Measurements from ENCODE around the gene ALKBH3. TPM values are rescaled to one million over a fixed set of nuclear protein-coding genes. Genes with fewer than 3 reads are reported as not detected.

The ALKBH3 gene
- total RNA-seq, 4 donors from 2014 or later = 24.1 to 47.2 (median 28.0) TPM

- H3K9me3 ChIP-seq = no peaks in the 10 kb centered on the region
- no peaks in the 10 kb centered on the region for H3K36me3 ChIP-seq
- no peaks in the 10 kb centered on the region for H3K4me1 ChIP-seq
- H3K4me3 ChIP-seq = no peak overlapping the region
- DNase-seq (ENCODE audit: low spot score in 2 of 2) = no peak
- 94% methylated on average over 6 of the region's 6 CpGs for WGBS
- peaks cover 15% of the 10 kb centered on the region for H3K27me3 ChIP-seq
- no peak overlapping the region for H3K27ac ChIP-seq
- TF ChIP-seq POLR2A (IDR thresholded peaks at IDR 0.05) = no peak
- TF ChIP-seq POLR2AphosphoS5 (IDR thresholded peaks at IDR 0.05) = no peak
- TF ChIP-seq EP300 (IDR thresholded peaks at IDR 0.05) = no peak
- TF ChIP-seq, protein P1, sequence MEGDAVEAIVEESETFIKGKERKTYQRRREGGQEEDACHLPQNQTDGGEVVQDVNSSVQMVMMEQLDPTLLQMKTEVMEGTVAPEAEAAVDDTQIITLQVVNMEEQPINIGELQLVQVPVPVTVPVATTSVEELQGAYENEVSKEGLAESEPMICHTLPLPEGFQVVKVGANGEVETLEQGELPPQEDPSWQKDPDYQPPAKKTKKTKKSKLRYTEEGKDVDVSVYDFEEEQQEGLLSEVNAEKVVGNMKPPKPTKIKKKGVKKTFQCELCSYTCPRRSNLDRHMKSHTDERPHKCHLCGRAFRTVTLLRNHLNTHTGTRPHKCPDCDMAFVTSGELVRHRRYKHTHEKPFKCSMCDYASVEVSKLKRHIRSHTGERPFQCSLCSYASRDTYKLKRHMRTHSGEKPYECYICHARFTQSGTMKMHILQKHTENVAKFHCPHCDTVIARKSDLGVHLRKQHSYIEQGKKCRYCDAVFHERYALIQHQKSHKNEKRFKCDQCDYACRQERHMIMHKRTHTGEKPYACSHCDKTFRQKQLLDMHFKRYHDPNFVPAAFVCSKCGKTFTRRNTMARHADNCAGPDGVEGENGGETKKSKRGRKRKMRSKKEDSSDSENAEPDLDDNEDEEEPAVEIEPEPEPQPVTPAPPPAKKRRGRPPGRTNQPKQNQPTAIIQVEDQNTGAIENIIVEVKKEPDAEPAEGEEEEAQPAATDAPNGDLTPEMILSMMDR (IDR thresholded peaks at IDR 0.05) = no peak
Measured at GRCh38 chr11:43953521-43953920, 72.9 kb downstream of the ALKBH3 start.

DNA sequence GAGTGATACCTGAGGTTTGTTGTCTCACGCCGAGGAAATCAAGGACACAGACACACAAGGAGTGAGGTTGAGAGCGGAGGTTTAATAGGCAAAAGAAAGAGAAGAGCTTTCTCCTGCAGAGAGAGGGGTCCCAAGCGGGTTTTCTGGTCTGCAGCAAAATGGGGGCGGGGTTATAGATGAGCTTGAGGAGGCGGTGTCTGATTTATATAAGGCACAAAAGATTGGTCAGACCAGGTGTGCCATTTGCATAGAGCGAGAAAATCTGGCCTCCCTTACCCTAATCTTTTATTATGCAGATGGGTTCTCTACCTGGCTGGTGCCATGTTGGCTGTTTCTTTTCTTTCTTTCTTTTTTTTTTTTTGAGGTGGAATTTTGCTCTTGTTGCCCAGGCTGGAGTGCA is 73.6 kb downstream of the ALKBH3 start:
- Histone ChIP-seq H3K4me3 (no peak overlapping the region), H3K4me1 (no peaks in the 10 kb centered on the region), H3K36me3 (no peaks in the 10 kb centered on the region), H3K9me3 (no peaks in the 10 kb centered on the region), H3K27me3 (peaks cover 15% of the 10 kb centered on the region), H3K27ac (no peak overlapping the region)
- WGBS = 91% methylated on average over 7 of the region's 7 CpGs
- TF ChIP-seq POLR2A (IDR thresholded peaks at IDR 0.05) = no peak
- TF ChIP-seq POLR2AphosphoS5 (IDR thresholded peaks at IDR 0.05) = no peak
- TF ChIP-seq, protein P1 (IDR thresholded peaks at IDR 0.05) = no peak
- TF ChIP-seq EP300 (IDR thresholded peaks at IDR 0.05) = no peak
- no peak for DNase-seq (ENCODE audit: low spot score in 2 of 2)

DNA sequence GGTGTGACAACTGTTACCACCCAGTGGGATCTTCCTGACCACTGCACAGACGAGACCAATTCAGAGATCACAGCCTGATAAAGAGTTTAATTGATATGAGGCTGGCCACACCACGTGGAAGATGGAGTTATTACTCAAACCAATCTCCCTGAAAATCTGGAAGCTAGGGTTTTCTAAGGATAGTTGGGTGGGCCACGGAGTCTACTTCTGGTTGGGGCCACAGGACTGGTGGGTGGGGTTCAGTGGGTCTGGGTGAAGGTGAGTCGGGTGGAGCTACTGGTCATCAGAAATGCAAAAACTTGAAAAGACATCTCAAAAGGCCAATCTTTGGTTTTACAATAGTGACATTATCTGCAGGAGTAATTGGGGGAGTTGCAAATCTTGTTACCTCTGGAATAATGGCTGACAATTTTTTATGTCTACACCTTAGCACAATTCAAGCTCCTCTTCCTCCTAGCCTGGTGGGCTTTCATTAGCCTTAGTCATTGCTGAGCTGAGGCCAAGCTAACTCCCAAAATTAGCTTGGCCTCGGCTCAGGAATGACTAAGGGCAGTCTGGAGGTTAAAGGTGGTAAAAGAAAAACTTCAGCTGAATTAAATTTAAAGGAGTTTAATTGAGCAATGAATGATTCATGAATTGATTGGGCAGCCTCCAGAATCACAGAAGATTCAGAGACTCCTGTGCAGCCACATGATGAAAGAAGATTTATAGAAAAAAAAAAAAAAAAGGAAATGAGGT is 74.9 kb downstream of the ALKBH3 start:
- Histone ChIP-seq H3K9me3 (no peaks in the 10 kb centered on the region), H3K4me3 (no peak overlapping the region), H3K36me3 (no peaks in the 10 kb centered on the region), H3K4me1 (no peaks in the 10 kb centered on the region), H3K27ac (no peak overlapping the region), H3K27me3 (peaks cover 12% of the 10 kb centered on the region)
- no peak for TF ChIP-seq EP300 (IDR thresholded peaks at IDR 0.05)
- no peak for TF ChIP-seq POLR2AphosphoS5 (IDR thresholded peaks at IDR 0.05)
- TF ChIP-seq, protein P1 (IDR thresholded peaks at IDR 0.05) = no peak
- TF ChIP-seq POLR2A (IDR thresholded peaks at IDR 0.05) = no peak
- DNase-seq (ENCODE audit: low spot score in 2 of 2) = no peak
- 70% methylated on average over 5 of the region's 5 CpGs for whole genome bisulfite sequencing

DNA sequence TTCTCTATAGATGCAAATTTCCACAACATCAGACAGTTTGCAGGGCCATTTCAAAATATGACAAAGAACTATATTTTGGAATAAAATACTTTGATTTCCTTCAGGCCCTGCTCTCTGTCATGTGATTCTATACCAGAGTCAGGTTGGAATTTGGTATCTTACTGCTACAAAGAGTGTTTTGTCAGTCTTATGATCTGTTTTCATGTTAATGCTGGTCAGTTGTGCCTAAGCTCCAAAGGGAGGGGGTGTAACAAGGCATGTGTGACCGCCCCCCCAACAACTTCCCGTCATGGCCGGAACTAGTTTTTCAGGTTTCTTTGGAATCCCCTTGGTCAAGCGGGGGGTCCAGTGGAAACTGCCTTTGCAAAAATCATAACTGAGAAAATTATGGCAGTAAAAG is 76.9 kb downstream of the ALKBH3 start:
- Histone ChIP-seq H3K4me3 (no peak overlapping the region), H3K36me3 (no peaks in the 10 kb centered on the region), H3K27ac (no peak overlapping the region), H3K27me3 (peaks cover 8% of the 10 kb centered on the region), H3K9me3 (no peaks in the 10 kb centered on the region), H3K4me1 (peaks cover 5% of the 10 kb centered on the region)
- DNase-seq (ENCODE audit: low spot score in 2 of 2) = no peak
- 80% methylated on average over 4 of the region's 4 CpGs for WGBS
- TF ChIP-seq POLR2A (IDR thresholded peaks at IDR 0.05) (no peak), POLR2AphosphoS5 (IDR thresholded peaks at IDR 0.05) (no peak), EP300 (IDR thresholded peaks at IDR 0.05) (no peak)
- TF ChIP-seq, protein P1 (IDR thresholded peaks at IDR 0.05) = no peak

- Histone ChIP-seq H3K27ac (no peak overlapping the region), H3K9me3 (no peaks in the 10 kb centered on the region), H3K4me3 (no peak overlapping the region), H3K36me3 (no peaks in the 10 kb centered on the region), H3K27me3 (peaks cover 3% of the 10 kb centered on the region), H3K4me1 (peaks cover 9% of the 10 kb centered on the region)
- WGBS = 59% methylated on average over 5 of the region's 6 CpGs
- no peak for TF ChIP-seq EP300 (IDR thresholded peaks at IDR 0.05)
- no peak for TF ChIP-seq POLR2AphosphoS5 (IDR thresholded peaks at IDR 0.05)
- TF ChIP-seq, protein P1 (IDR thresholded peaks at IDR 0.05) = no peak
- no peak for TF ChIP-seq POLR2A (IDR thresholded peaks at IDR 0.05)
- no peak for DNase-seq (ENCODE audit: low spot score in 2 of 2)
Measured at GRCh38 chr11:43959321-43959995, 78.8 kb downstream of the ALKBH3 start.
